ENCODE results near the gene HOMER3.

DNA sequence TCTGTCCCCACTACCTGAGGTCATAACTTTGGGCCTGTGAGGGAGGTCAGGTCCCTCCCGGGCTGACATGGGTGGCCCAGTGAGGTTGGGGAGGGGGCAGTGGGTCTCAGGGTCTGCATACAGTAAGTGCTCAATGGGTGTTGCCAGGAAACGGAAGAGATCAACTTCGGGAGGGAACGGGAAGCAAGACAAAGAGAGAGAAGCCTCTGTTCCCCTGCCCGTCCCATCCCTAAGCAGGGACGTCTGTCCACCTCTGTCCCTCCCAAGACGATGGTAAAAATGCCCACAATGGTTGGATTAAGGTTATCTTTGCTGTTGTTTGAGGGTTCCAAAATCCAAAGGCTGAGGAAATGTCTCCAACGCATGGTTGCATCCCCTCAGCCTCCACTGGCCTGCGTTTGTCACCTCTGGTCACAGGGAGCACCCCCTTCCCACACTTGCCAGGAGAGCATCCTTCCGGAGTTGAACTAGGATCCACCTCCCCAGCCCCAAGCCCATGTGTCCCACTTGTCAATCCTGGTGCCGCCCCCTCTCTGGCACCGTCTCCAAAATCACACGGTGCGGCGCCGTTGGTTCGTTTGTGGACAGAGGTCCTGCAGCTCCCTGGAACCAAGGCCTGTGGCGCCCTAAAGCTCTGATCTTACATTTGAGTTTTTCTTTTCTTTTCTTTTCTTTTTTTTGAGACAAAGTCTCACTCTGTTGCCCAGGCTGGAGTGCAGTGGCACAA lies 774 bp upstream of the HOMER3 start:
- TF ChIP-seq POLR2A (IDR thresholded peaks at IDR 0.05; ENCODE audit: low read length) (no peak), GATA1 (IDR thresholded peaks at IDR 0.05; ENCODE audit: low read depth, low read length) (no peak)

All from erythroblast (primary cell).